NOMO-1 treated with DMSO at 0.1 percent for 48 hours (cell line): ENCODE data around the gene PATJ.

Source experiments
- DNase-seq: peaks from one replicate; lab custom pipeline; 2025; ENCODE audit not compliant: unreplicated experiment; lab: John Stamatoyannopoulos, UW

PATJ gene

GRCh38 chr1:61980561-61980960 is 238.3 kb downstream of the PATJ start:
- no peak for DNase-seq

- DNase-seq = no peak
These were observed 239.8 kb downstream of the PATJ start for GRCh38 chr1:61981870-61982660.

- DNase-seq = no peak
These were observed 241.0 kb downstream of the PATJ start for GRCh38 chr1:61983236-61983635.

GRCh38 chr1:61992257-61992656 is 250.0 kb downstream of the PATJ start:
- DNase-seq = no peak

GRCh38 chr1:61993331-61993961 is 251.2 kb downstream of the PATJ start:
- DNase-seq = no peak

- no peak for DNase-seq
These were observed 253.4 kb downstream of the PATJ start for GRCh38 chr1:61995641-61996040.

- no peak for DNase-seq
These were observed 254.8 kb downstream of the PATJ start for GRCh38 chr1:61997123-61997522.

- no peak for DNase-seq
These were observed 261.5 kb downstream of the PATJ start for GRCh38 chr1:62003777-62004176.

GRCh38 chr1:62006690-62007089 is 264.4 kb downstream of the PATJ start:
- no peak for DNase-seq

GRCh38 chr1:62011006-62011405 is 268.7 kb downstream of the PATJ start:
- no peak for DNase-seq

- DNase-seq = no peak
These were observed 269.8 kb downstream of the PATJ start for GRCh38 chr1:62012095-62012494.

GRCh38 chr1:62012836-62013235 is 270.6 kb downstream of the PATJ start:
- DNase-seq = no peak

GRCh38 chr1:62013264-62013663 is 271.0 kb downstream of the PATJ start:
- no peak for DNase-seq

- no peak for DNase-seq
These were observed 280.2 kb downstream of the PATJ start for GRCh38 chr1:62022382-62022983.

GRCh38 chr1:62024690-62025089 is 282.4 kb downstream of the PATJ start:
- DNase-seq = no peak

- DNase-seq = no peak
These were observed 282.9 kb downstream of the PATJ start for GRCh38 chr1:62025154-62025553.

- no peak for DNase-seq
These were observed 283.6 kb downstream of the PATJ start for GRCh38 chr1:62025892-62026291.

GRCh38 chr1:62029704-62030103 is 287.4 kb downstream of the PATJ start:
- DNase-seq = no peak

- no peak for DNase-seq
These were observed 292.5 kb downstream of the PATJ start for GRCh38 chr1:62034790-62035189.

GRCh38 chr1:62037274-62037673 is 295.0 kb downstream of the PATJ start:
- DNase-seq = no peak

- DNase-seq = no peak
These were observed 296.5 kb downstream of the PATJ start for GRCh38 chr1:62038594-62039284.

GRCh38 chr1:62040450-62040849 is 298.2 kb downstream of the PATJ start:
- DNase-seq = no peak
